NOMO-1 treated with DMSO at 0.1 percent for 48 hours (cell line): Measurements from ENCODE around the gene FMN2.

Source experiments
- DNase-seq: peaks from one replicate; lab custom pipeline; 2025; ENCODE audit not compliant: unreplicated experiment; lab: John Stamatoyannopoulos, UW

Gene FMN2

DNA sequence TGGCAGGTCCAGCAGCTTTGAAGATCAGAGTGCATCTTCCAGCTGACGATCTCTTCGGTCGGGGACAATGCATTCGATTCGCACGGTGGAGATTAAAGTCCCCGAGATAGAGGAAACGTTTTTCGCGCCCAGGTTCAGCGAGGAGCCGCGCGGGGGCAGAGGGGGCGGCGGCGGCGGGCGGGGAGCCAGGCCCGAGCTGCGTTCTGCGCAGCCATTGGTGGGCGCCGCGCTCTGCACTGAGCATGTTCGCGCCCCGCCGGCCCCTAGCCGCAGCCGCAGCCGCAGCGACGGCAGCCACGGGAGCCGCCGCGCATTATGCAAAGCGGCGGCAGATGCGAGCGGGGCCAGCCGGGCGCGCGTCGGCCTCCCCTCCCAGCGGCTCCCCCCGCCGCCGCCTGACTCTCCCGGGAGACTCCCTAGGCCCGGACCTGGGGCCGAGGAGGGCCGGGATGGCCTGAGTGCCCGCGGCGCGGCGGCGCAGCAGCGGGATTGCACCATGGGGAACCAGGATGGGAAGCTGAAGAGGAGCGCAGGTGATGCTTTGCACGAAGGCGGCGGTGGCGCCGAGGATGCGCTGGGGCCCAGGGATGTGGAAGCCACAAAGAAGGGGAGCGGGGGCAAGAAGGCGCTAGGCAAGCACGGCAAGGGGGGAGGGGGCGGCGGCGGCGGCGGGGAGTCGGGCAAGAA is at the start of gene FMN2:
Gene FMN2, plus strand, starts transcription at position 270 of the 687 bp plus-strand sequence. Its CDS starts 227 bp downstream, at position 497.
- DNase-seq = no peak

DNA sequence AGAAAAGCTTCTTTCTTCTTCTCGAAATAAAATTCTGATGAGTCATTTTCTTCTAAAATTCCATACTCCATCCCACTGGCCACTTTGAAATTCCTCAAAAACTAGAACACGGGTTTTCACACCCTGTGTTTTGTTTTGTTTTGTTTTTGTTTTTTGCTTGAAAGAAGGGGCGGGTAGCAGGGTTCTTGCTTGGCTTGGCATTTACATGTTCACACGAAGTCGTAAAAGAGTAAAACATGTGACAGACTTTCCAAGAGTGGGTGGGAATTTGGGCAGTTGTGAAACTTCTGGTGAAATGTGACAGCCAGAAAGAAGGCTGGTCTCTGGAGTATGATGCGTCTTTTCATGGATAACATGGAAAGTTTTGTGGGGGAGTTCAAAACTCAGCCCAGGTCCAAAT is 47.1 kb upstream of the FMN2 start:
- DNase-seq = no peak

DNA sequence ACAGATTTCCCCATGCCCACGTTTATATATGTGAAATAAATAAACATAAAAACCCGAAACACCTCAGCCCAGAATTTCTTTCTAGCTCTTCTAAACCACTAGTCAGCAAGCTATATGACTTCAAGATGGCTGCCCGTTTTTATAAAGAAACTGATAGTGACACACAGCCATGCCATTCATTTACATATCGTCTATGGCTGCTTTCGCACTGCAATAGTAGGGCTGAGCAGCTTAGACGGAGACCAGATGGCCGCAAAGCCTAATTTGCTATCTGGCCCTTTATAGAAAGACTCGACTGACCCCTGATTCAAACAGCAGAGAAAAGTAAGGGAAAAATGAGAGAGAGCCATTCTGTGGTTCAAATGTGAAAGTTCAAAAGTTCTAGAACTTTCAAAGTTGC is 45.7 kb upstream of the FMN2 start:
- no peak for DNase-seq

DNA sequence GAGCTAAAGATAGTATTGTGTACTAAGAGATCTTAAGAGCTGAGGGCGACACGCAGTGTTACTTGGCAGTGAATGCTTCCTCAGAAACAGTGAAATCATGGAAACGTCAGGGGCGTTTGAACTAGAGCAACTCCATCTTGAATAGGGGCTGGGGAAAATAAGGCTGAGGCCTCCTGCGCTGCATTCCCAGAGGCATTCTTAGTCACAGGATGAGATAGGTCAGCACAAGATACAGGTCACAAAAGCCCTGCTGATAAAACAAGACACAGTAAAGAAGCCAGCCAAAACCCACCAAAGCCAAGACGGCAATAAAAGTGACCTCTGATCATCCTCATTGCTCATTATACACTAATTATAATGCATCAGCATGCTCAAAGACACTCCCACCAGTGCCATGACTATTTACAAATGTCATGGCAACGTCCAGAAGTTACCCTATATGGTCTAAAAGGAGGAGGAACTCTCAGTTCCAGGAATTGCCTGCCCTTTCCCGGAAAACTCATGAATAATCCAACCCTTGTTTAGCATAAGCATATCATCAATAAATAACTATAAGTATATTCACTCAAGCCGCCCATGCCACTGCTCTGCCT is 37.5 kb upstream of the FMN2 start:
- DNase-seq = no peak

DNA sequence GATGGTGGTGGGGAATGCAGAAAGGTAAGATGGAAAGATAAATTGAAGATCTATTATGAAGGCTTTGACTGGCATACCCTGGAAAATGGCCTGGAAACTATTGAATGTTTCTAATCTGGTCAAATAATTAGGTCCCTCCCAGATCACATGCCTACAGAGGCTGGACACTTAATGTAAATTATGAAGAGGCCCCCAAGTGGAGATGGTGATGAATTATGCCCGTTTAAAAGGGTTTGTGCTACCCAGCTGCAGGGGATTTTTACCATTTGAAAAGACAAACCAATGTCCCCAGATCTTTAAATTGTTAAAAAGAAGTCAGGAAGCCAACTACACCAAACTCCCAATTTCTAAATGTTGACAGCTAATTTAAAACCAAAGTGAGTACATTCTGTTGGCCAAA is 35.7 kb upstream of the FMN2 start:
- no peak for DNase-seq

DNA sequence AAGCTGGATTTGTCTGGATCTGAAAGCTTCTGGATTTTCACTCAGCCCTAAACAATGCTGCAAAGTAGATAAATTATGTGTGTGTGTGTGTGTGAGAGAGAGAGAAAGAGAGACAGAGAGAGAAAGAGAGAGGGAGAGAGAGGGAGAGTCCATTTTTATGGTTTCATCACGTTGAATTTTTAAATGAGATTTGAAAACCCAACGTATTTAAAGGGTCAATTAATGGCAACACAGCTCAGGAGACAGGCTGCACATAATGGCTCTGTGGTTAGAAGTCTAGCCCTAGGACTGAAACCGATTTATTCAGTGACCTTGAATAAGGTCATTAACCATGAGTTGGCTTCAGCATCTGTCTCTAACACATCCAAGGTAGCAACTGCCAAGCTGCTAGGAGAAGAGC is 35.3 kb upstream of the FMN2 start:
- no peak for DNase-seq

DNA sequence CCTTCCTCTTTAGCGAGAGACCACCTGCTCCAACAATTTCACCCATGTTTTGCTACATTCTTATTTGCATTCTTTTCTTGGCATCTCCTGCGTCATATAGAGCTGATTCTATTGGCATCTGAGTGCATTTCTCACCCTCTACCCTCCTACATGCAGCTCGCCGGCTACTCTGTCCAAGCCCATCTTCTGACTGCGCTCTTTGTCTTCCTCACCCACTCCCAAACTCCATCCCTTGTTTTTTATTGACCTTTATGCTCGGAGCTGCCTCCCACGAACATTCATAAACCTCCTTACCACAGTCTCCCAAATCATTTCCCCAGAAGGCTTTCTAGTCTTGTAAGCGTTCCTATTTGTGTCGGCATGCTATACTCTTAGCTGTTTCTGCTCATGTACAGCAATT is 33.6 kb upstream of the FMN2 start:
- DNase-seq = no peak

DNA sequence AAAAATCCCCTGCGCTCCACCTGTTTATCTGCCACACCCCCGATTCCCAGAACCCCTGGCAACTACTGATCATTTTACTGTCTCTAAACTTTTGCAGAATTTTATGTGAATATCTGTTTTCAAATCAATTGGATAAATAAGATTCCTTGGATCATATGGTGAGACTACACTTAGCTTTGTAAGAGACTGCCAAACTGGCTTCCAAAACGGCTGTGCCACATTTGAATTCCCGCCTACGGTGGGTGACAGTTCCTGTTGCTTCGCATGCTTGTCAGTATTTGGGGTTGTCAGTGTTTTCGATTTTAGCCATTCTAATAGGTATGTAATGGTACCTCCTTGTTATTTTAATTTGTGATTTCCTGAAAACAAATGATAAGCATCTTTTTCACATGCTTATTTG is 22.7 kb upstream of the FMN2 start:
- DNase-seq = no peak

DNA sequence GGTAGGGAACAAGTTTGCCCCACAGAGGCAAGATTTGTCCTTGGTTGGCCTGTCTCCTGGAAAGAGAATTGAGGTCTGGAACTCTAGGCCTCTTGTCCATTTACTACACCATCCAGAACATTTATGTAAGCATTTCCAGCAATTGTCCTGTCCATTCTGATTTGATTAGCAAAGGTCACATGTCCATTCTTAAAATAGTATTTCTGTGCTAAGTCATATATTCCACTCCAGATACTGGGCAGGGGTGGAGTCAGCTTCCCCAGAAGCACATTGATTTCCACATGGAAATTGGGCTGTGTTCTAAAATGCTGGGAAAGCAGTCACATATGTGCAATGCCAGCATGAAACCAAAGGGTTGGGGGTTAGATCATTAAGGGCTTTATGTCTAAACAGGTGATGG is 21.5 kb upstream of the FMN2 start:
- no peak for DNase-seq

DNA sequence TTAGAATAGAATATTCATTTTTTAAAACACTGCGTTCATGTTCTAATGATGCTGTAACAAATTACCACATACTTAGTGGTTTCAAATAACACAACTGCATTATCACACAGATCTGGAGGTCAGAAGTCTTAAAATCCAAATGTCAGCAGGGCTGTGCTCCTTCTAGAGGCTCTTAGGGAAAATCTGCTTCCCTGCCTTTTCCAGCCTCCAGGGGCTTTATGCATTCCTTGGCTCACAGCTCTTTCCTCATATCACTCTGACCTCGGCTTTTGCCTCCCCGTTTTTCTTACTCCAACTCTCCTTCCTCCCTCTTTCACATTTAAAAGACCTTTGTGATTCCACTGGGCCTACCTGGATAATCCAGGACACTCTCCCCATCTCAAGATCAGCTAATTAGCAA is 18.6 kb upstream of the FMN2 start:
- DNase-seq = no peak

DNA sequence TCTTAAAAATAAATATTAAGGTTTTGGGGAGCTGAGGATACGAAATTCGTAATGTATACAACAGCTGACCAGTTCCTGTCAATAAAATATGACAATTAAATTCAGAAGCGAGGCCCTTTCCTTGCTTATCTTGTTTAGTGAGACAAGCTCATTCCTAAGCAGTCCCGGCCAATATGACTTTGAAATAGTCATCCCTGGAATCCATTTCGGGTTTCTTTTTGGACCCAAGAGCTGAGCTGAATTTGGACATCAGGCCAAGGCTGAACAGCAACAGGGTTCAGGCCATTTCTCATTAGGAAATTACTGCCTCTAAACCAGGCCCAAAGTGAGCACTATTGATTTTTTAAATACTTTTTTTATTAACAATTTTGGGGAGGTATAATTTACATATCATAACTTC is 17.3 kb upstream of the FMN2 start:
- no peak for DNase-seq

DNA sequence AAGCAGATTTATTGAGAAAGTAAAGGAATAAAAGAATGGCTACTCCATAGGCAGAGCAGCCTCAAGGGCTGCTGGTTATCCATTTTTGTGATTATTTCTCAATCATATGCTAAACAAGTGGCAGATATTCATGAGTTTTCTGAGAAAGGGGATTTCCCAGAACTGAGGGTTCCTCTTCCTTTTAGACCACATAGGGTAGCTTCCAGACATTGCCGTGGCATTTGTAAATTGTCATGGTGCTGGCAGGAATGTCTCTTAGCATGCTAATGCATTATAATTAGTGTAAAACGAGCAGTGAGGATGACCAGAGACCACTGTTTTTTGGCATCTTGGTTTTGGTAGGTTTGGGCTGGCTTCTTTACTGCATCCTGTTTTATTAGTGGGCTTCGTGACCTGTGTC is 16.8 kb upstream of the FMN2 start:
- no peak for DNase-seq

DNA sequence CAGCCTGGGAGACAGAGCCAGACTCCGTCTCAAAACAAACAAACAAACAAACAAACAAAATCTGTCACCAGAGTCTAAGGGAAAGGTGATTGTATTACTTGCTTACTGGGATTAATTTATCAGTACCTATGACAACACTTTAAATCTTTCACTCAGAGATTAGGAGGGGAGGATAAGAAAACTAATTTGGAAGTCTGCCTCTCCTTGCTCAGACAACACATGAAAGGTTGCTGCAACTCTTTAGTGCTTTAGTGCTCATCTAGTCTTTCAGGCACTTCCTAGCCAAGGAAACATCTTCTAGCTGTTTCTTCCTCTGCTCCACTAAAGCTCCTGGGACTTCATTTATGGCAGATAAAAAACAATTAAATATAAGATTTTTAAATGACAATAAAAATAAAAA is 7.3 kb upstream of the FMN2 start:
- no peak for DNase-seq

DNA sequence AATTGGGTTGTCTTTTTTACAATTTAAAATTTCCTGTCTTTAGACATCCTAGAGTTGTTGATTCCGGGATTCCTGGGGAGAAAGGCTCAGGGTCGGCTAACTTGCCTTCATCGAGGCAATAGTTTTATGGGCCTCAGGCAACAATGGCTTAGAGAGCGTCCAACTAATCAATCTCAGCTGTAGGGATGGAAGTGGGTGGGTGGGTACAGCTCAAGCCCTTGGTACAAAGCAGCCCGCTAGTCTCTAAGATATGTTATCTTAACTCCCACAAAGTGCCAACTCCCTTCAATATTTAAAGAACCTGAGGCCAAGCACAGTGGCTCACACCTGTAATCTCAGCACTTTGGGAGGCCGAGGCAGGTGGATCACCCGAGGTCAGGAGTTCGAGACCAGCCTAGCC is 6.9 kb upstream of the FMN2 start:
- no peak for DNase-seq

DNA sequence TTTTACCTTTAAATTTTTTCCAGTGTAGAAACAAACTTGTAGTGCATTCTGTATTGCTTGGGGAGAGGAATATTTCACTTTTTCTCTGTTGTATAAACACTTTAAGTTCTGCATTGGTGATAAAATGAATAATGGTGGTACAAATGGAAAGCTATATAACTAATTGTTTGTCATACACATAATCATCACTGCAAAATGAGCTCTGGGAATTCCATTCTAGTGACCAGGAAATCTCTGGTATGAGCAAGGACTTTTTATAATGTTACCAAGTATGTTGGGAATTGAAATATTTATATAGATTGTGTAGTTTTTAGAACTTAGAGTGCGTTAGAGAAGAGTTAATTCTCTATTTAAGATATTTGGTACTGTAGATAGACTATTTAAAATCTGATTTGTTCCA is 5.0 kb upstream of the FMN2 start:
- DNase-seq = no peak

DNA sequence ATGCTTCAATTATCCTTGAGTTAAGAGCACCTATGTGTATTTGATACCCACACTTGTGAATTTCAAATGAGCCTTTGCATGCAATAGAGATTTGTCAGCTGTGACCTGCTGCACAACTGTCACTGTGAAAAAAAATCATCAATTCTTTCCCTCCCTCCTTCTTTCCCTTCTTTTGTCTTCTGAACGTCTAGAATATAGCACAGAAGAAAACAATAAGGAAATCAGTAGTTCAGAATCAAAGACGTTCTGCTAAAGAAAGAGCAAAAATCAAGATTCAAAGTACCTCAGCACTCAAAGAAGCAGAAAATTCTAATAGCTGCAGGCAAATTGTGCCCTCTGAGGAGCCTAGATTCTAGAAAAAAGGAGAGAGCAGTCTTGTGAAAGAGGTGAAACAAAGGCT is 1.7 kb upstream of the FMN2 start:
- no peak for DNase-seq

DNA sequence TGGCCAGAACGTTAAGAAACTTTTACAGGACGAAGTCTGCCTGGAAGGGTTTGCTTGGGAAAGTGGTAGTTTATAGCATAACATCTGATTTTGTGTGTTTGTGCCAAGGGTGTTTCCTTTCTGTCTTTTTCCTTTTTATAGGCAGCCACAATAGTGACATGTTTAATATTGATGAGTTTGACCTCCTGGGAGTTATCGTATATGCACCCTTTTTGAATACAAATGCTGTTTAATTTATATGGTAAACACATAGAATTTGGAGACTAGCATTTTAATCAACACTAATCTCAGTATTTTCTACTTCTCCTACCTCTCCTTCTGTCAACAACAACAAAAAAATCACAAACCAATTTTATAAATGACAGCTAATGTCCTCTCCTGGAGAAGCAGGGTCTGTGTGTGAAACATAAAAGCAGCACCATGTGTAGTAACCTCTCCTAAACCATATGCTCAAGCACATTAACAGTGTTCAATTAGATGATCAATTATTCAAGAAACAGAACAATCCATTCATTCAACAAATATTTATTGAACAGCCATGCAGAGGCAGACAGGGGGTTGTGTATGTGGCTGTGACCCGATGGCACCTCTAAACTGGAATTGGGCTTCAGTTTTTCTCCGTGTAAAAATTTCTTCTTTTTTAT is 604 bp upstream of the FMN2 start:
- DNase-seq = no peak

DNA sequence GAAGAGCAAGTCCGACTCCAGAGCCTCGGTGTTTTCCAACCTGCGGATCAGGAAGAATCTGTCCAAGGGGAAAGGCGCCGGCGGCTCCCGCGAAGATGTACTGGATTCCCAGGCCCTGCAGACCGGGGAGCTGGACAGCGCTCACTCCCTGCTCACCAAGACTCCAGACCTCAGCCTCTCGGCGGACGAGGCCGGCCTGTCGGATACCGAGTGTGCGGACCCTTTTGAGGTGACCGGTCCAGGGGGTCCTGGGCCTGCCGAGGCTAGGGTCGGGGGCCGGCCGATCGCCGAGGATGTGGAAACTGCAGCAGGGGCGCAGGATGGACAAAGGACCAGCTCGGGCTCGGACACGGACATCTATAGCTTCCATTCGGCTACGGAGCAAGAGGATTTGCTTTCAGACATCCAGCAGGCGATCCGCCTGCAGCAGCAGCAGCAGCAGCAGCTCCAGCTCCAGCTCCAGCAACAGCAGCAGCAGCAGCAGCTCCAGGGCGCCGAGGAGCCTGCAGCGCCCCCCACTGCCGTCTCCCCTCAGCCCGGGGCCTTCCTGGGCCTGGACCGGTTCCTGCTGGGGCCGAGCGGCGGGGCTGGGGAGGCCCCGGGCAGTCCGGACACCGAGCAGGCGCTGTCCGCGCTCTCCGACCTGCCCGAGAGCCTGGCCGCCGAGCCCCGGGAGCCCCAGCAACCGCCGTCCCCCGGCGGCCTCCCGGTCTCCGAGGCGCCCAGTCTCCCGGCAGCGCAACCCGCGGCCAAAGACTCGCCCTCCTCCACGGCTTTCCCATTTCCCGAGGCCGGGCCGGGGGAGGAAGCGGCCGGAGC is 827 bp downstream of the FMN2 start:
- DNase-seq = no peak

DNA sequence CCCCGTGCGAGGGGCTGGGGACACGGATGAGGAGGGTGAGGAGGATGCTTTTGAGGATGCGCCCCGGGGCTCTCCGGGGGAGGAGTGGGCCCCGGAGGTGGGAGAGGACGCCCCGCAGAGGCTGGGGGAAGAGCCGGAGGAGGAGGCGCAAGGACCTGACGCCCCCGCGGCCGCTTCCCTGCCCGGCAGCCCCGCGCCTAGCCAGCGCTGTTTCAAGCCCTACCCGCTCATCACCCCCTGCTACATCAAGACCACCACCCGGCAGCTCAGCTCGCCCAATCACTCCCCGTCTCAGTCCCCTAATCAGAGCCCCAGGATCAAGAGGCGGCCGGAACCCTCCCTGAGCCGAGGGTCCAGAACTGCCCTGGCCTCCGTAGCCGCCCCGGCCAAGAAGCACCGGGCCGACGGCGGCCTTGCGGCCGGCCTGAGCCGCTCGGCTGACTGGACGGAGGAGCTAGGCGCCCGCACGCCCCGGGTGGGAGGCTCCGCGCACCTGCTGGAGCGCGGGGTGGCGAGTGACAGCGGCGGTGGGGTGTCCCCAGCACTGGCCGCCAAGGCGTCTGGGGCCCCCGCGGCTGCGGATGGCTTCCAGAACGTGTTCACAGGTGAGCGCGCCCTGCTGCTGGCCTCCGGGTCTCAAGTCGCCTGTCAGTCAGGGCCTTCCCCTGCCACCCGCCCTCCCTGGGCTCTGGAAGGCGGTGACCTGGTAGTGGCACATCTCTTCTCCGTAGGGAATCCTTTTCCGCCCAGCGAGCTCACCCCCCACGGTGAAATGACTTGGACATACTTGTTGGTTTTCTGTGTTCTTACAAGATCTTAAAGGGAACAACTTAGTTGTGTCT is 1.7 kb downstream of the FMN2 start:
- no peak for DNase-seq

DNA sequence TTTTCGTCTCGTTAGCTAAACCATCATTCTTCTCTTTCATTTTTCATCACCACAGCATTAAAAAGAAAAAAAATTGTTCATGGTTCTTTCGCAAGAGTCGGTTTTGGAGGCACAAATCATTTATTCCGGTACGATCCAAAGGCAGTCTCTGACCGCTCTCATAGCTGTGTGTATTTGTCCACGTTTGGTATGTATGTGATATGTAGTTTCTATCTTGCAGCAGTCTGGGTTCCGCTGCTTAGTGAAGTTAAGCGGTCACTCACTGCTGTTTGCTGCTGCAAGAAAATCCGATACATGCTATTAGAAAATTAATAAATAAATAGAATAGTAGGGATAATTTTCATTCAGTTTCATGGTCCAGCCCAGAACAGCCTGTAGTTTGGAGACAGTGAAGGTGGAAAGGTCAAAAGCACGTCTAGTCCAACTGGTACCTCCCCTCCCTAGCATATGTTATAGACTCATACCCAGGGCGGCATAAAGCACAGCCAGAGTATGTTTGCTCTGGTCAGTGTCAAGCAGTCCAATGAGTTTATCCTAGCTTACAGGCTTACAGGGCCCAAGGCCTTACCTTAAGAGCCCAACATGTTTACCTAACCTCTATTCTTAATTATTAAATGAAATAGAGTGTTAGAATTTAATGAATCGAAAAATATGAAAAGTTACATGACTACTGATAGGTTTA is 2.5 kb downstream of the FMN2 start:
- no peak for DNase-seq
